K562 (cell line): ENCODE data around the gene CORO2A. TPM values are rescaled to one million over a fixed set of nuclear protein-coding genes. Genes with fewer than 3 reads are reported as not detected.

ENCODE experiments used
- ATAC-seq: fragments of 200-7000 bp; cut with Tn5 transposase; 3 replicates; pipeline ENCODE4 v1.9.1; 2020; ENCODE audit warnings: moderate library complexity
- BruUV-seq: library from RNA; stranded (reverse); fragments of 400-500 nt; replicated peaks from 2 replicates; lab custom pipeline; 2021; lab: Mats Ljungman, UMichigan
- CTCF ChIA-PET: fragments of 300-600 bp; formaldehyde crosslinking; extraction: SDS; loops from one replicate; lab custom pipeline; 2021; ENCODE audit warnings: low intra/inter-chr PET ratio; lab: Yijun Ruan, JAX
- POLR2A ChIA-PET: fragments of 300-600, 350-650 bp; sonication (Branson Sonifier 250); formaldehyde crosslinking; extraction: SDS; loops from one replicate; lab custom pipeline; 2021; ENCODE audit warnings: antibody characterized with exemption, inconsistent platforms; lab: Yijun Ruan, JAX
- DNase-seq, 4 experiments: peaks; one replicate each; pipeline versions ENCODE4 v3.0.0 to v3.0.0-alpha.2; 2011 to 2018; ENCODE audit warnings: low spot score in 3 of 4, mixed read lengths in 3 of 4; ENCODE audit errors: extremely low read depth in 1 of 4
- FAIRE-seq: peaks from 2 replicates; lab custom pipeline; 2011; peaks lifted over from hg19 to GRCh38; lab: Jason Lieb, UNC
- H2AFZ ChIP-seq: 2 replicates; pipeline ENCODE4 v1.6.0; 2011; ENCODE audit warnings: low read depth, low read length, control low read depth, inconsistent platforms
- H3K27ac ChIP-seq: fragments of 200-600 bp; 3 replicates; pipeline ENCODE4 v1.8.0; 2011; ENCODE audit warnings: low read depth, mild to moderate bottlenecking, control low read depth, inconsistent platforms, low read length, moderate library complexity, mixed read lengths; ENCODE audit errors: extremely low read depth
- H3K27me3 ChIP-seq, 2 experiments: fragments of 300-600 bp in 1 of 2; 2 replicates in 1 of 2; 3 replicates in 1 of 2; pipeline versions ENCODE4 v1.6.0 to v1.8.0; 2011; ENCODE audit warnings: inconsistent platforms in 2 of 2, low read length in 2 of 2, mild to moderate bottlenecking in 1 of 2, mixed read lengths in 1 of 2, moderate library complexity in 1 of 2; ENCODE audit not compliant: control insufficient read depth in 2 of 2, insufficient read depth in 2 of 2
- H3K36me3 ChIP-seq: fragments of 300-600 bp; 3 replicates; pipeline ENCODE4 v1.8.0; 2011; ENCODE audit warnings: mild to moderate bottlenecking, low read length, inconsistent platforms; ENCODE audit not compliant: control insufficient read depth, insufficient read depth
- H3K4me1 ChIP-seq, 2 experiments: fragments of 200-600 bp in 1 of 2; replicated peaks in 1 of 2; 2 replicates in 1 of 2; 3 replicates in 1 of 2; pipeline versions ENCODE4 v1.5.1 to v1.8.0; 2011; ENCODE audit warnings: inconsistent platforms in 2 of 2, low read length in 2 of 2, mild to moderate bottlenecking in 1 of 2, mixed read lengths in 1 of 2, moderate library complexity in 1 of 2; ENCODE audit not compliant: control insufficient read depth in 2 of 2, insufficient read depth in 2 of 2
- H3K4me2 ChIP-seq: 2 replicates; pipeline ENCODE4 v1.6.1; 2011; ENCODE audit warnings: low read length, control low read depth, inconsistent platforms, mixed read lengths; ENCODE audit not compliant: insufficient read depth
- H3K4me3 ChIP-seq: fragments of 200-600 bp; sonication (generic), shearing (Covaris generic); 2 replicates; pipeline ENCODE4 v1.5.1; 2016; ENCODE audit warnings: control low read depth, inconsistent platforms
- H3K79me2 ChIP-seq: fragments of 200-600 bp; 3 replicates; pipeline ENCODE4 v1.8.0; 2011; ENCODE audit warnings: low read length, inconsistent platforms; ENCODE audit not compliant: control insufficient read depth, insufficient read depth
- H3K9ac ChIP-seq, 2 experiments: 2 replicates each; pipeline versions ENCODE4 v1.6.0 to v1.6.1; 2011; ENCODE audit warnings: low read depth in 2 of 2, low read length in 2 of 2, control low read depth in 1 of 2, inconsistent platforms in 1 of 2, mild to moderate bottlenecking in 1 of 2, mixed read lengths in 1 of 2; ENCODE audit not compliant: insufficient read depth in 1 of 2
- H3K9me1 ChIP-seq: one replicate; pipeline ENCODE4 v1.6.0; 2011; ENCODE audit warnings: inconsistent platforms, mild to moderate bottlenecking, low read length, moderate library complexity; ENCODE audit not compliant: control insufficient read depth, insufficient read depth
- H3K9me3 ChIP-seq: replicated peaks from 2 replicates; pipeline ENCODE4 v1.5.1; 2011; ENCODE audit warnings: low read depth, low read length, inconsistent platforms; ENCODE audit not compliant: control insufficient read depth, insufficient read depth
- H4K20me1 ChIP-seq: replicated peaks from 2 replicates; pipeline ENCODE4 v1.6.1; 2011; ENCODE audit warnings: low read length, inconsistent platforms, mixed read lengths; ENCODE audit not compliant: control insufficient read depth, insufficient read depth
- SPI1 ChIP-seq: IDR thresholded peaks from 2 replicates; pipeline ENCODE4 v1.6.1; 2011; ENCODE audit warnings: low read depth, low read length, control low read depth, borderline replicate concordance
- USF1 ChIP-seq: sonication (generic); formaldehyde crosslinking; IDR thresholded peaks from 2 replicates; pipeline ENCODE4 v1.9.0; 2022; ENCODE audit warnings: mild to moderate bottlenecking, missing genetic modification reagents
- ZNF134 ChIP-seq: fragments of 250-450 bp; sonication (Bioruptor Pico); conservative IDR thresholded peaks from 2 replicates; pipeline ENCODE4 v1.4.0; 2020
- ZNF253 ChIP-seq: fragments of 250-450 bp; sonication (Bioruptor Pico); conservative IDR thresholded peaks from 2 replicates; pipeline ENCODE4 v1.6.1; 2021; ENCODE audit warnings: mild to moderate bottlenecking
- WGBS: fragments of 100-300 bp; shearing (Covaris generic); methylation state at CpG from one replicate; pipeline ENCODE4 v1.1.6; 2016; ENCODE audit warnings: low coverage, mixed read lengths; ENCODE audit not compliant: insufficient coverage; ENCODE audit errors: missing lambda C conversion rate; 5-methylcytosine and 5-hydroxymethylcytosine counted together
- in situ Hi-C: fragments of 300-500 bp; cut with MboI; formaldehyde crosslinking; loops from 4 replicates; pipeline ENCODE4 v1.15.0; 2018; ENCODE audit warnings: inconsistent platforms, mixed read lengths
- intact Hi-C: fragments of 100-400 bp; cut with micrococcal nuclease; formaldehyde crosslinking; loops from 2 replicates; pipeline ENCODE4 v1.14.2; 2022
- polyA plus RNA-seq, 8 experiments: library from polyadenylated mRNA; depleted of rRNA in 4 of 8; stranded (reverse) in 5 of 8; unstranded in 3 of 8; fragments of >200 nt; fragmentation: Nextera tagmentation in 2 of 8; fragmentation: Illumina TruSeq in 1 of 8; extraction: Ambion mirVana in 2 of 8; extraction: Trizol in 1 of 8; gene quantifications; 2 replicates each; pipeline versions ENCODE4 v1.2.1 to v1.2.3, GENCODE V29; 2011 to 2014; ENCODE audit warnings: inconsistent platforms in 1 of 8, missing spikeins in 1 of 8
- total RNA-seq, 7 experiments: library from RNA; depleted of rRNA in 6 of 7; stranded (reverse); fragments of >200 nt in 6 of 7; fragmentation: Illumina TruSeq in 2 of 7; extraction: Trizol in 2 of 7; gene quantifications; 2 replicates each; pipeline versions ENCODE4 v1.2.1 to v1.2.3, GENCODE V29; 2011 to 2021; ENCODE audit warnings: low replicate concordance in 1 of 7
- TF ChIP-seq, protein P1 (sequence below), 2 experiments: IDR thresholded peaks; 2 replicates each; pipeline ENCODE4 v1.6.1; 2011; ENCODE audit warnings: borderline replicate concordance in 1 of 2, control low read depth in 1 of 2, low read depth in 1 of 2, low read length in 1 of 2, mild to moderate bottlenecking in 1 of 2, mixed read lengths in 1 of 2, moderate library complexity in 1 of 2; ENCODE audit not compliant: insufficient read depth in 1 of 2, insufficient read length in 1 of 2, poor library complexity in 1 of 2, severe bottlenecking in 1 of 2; ENCODE audit errors: extremely low read depth in 1 of 2

The CORO2A gene
- total and polyA plus RNA-seq, 9 of the 15 experiments (the other 6 are each of a cell fraction or from before 2014, with no cell fraction given), result 9.5 to 26.6 (median 18.0) TPM

DNA sequence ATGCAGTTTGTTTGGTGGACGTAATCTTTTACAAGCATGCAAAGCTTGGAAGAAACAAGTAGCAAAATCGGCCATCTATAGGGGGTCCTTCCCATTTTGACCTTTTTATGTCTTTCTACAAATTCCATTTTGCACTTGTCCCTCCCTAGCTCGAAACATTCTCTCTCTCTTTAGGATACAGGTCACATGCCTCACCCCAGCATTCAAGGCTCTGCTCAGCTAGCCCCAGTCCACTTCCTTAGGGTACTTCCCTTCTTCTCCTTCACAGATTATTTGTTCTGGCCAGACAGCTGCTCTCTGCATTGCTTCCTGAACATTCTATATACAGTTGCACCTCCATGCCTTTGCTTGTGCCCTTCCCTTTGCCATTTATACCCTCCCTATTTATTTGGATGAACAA, 41.7 kb downstream of the CORO2A start:
- intact Hi-C loops, result no loop called here
- no peaks in the 10 kb centered on the region for H3K79me2 ChIP-seq
- no peak overlapping the region for H3K9ac ChIP-seq
- H3K27me3 ChIP-seq, result no peaks in the 10 kb centered on the region
- TF ChIP-seq SPI1, result peak; percentile 32; the same call in 1 of the 2 replicates
- no peak for TF ChIP-seq ZNF253 (CRISPR knock-in tag)
- no peak for FAIRE-seq
- WGBS, result 71% methylated on average over 3 of the region's 3 CpGs
- in situ Hi-C loops, result no loop called here
- H3K9me3 ChIP-seq, result no peaks in the 10 kb centered on the region
- H3K27ac ChIP-seq, result no peak overlapping the region
- no peak overlapping the region for H3K4me2 ChIP-seq
- no TSS peak for BruUV-seq
- H2AFZ ChIP-seq, result no peak overlapping the region
- no peaks in the 10 kb centered on the region for H3K9me1 ChIP-seq
- H4K20me1 ChIP-seq, result no peaks in the 10 kb centered on the region
- DNase-seq, result no peak
- no peak overlapping the region for H3K4me3 ChIP-seq
- H3K4me1 ChIP-seq, result 0 out of 5 replicates have a peak, but pooled peaks cover 0 to 2% of the 10 kb centered on the region in 2 experiments
- H3K36me3 ChIP-seq, result peaks cover 29% of the 10 kb centered on the region; the same call in 2 of the 3 replicates
- ATAC-seq, result peak; percentile 42; the same call in 2 of the 3 replicates
- CTCF ChIA-PET, result no interaction called here
- POLR2A ChIA-PET, result no interaction called here

GRCh38 chr9:98150164-98150563, 42.3 kb downstream of the CORO2A start:
- in situ Hi-C loops, result no loop called here
- intact Hi-C loops, result no loop called here
- H3K4me1 ChIP-seq, result 0 out of 5 replicates have a peak, but pooled peaks cover 0 to 2% of the 10 kb centered on the region in 2 experiments
- peak; percentile 61; the same call in 1 of the 2 replicates for TF ChIP-seq ZNF134 (CRISPR knock-in tag)
- peak; percentile 50; the same call in 1 of the 2 replicates for TF ChIP-seq USF1 (CRISPR knock-in tag)
- TF ChIP-seq, protein P1, sequence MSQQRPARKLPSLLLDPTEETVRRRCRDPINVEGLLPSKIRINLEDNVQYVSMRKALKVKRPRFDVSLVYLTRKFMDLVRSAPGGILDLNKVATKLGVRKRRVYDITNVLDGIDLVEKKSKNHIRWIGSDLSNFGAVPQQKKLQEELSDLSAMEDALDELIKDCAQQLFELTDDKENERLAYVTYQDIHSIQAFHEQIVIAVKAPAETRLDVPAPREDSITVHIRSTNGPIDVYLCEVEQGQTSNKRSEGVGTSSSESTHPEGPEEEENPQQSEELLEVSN (IDR thresholded peaks at IDR 0.05; ENCODE audit: borderline replicate concordance in 1 of 2, extremely low read depth in 1 of 2, insufficient read depth in 1 of 2, insufficient read length in 1 of 2, low read depth in 1 of 2, low read length in 1 of 2, poor library complexity in 1 of 2, severe bottlenecking in 1 of 2), result peak in 1 of 2 experiments; percentile 46

More at GRCh38 chr9:98150164-98150563, 42.3 kb downstream of the CORO2A start:
- peak; percentile 79 for ATAC-seq
- POLR2A ChIA-PET, result no interaction called here
- no TSS peak for BruUV-seq
- H4K20me1 ChIP-seq, result no peaks in the 10 kb centered on the region
- DNase-seq, result peak in 1 of 4 experiments; percentile 25
- no peaks in the 10 kb centered on the region for H3K79me2 ChIP-seq
- H3K4me2 ChIP-seq, result no peak overlapping the region
- CTCF ChIA-PET, result no interaction called here
- H3K9me3 ChIP-seq, result no peaks in the 10 kb centered on the region
- no peaks in the 10 kb centered on the region for H3K27me3 ChIP-seq
- 55% methylated on average over 7 of the region's 7 CpGs for WGBS
- peaks cover 29% of the 10 kb centered on the region; the same call in 2 of the 3 replicates for H3K36me3 ChIP-seq
- H3K4me3 ChIP-seq, result no peak overlapping the region
- no peak overlapping the region for H3K27ac ChIP-seq
- FAIRE-seq, result no peak
- no peaks in the 10 kb centered on the region for H3K9me1 ChIP-seq
- no peak overlapping the region for H2AFZ ChIP-seq
- no peak overlapping the region for H3K9ac ChIP-seq
